ENCODE measurements around the gene GTPBP4.
A peak's percentile ranks its signal among the peaks of the same experiment; 100 is the strongest.
"Not testable (repeated sequence)": the region's sequence is repeated elsewhere in the genome, so short reads cannot be mapped to it uniquely, and the experiment has no call there.

GTPBP4 gene

GRCh38 chr10:1034758-1035157, 46.5 kb downstream of the GTPBP4 start:
- no peak for DNase-seq

GRCh38 chr10:1035201-1035600, 47.0 kb downstream of the GTPBP4 start:
- DNase-seq = no peak

GRCh38 chr10:1036341-1036791, 48.1 kb downstream of the GTPBP4 start:
- peak; percentile 48 to 60 for DNase-seq

GRCh38 chr10:1037098-1037497, 48.9 kb downstream of the GTPBP4 start:
- no peak for DNase-seq

GRCh38 chr10:1038769-1039168, 50.5 kb downstream of the GTPBP4 start:
- not testable (repeated sequence) for DNase-seq

- DNase-seq = no peak
Measured at GRCh38 chr10:1040133-1040532, 51.9 kb downstream of the GTPBP4 start.

GRCh38 chr10:1041514-1041913, 53.3 kb downstream of the GTPBP4 start:
- DNase-seq = no peak

- DNase-seq = peak in 1 of 2 experiments; percentile 40
Measured at GRCh38 chr10:1043532-1043995, 55.3 kb downstream of the GTPBP4 start.

- no peak for DNase-seq
Measured at GRCh38 chr10:1044146-1044545, 55.9 kb downstream of the GTPBP4 start.

GRCh38 chr10:1044964-1045363, 56.7 kb downstream of the GTPBP4 start:
- DNase-seq = no peak

GRCh38 chr10:1045415-1045814, 57.2 kb downstream of the GTPBP4 start:
- no peak for DNase-seq

GRCh38 chr10:1047937-1048336, 59.7 kb downstream of the GTPBP4 start:
- DNase-seq = peak in 1 of 2 experiments; percentile 41

GRCh38 chr10:1048349-1048731, 60.1 kb downstream of the GTPBP4 start:
- no peak for DNase-seq

GRCh38 chr10:1048732-1049424, 60.6 kb downstream of the GTPBP4 start, which contains the start of gene IDI1:
Gene IDI1, minus strand, starts transcription at chr10:1049119. Its CDS starts 116 bp downstream, at chr10:1049003.
- DNase-seq = peak; percentile 96 to 97

GRCh38 chr10:1049425-1049958, 61.3 kb downstream of the GTPBP4 start:
- DNase-seq = no peak

- DNase-seq = no peak
Measured at GRCh38 chr10:1050145-1050544, 61.9 kb downstream of the GTPBP4 start.

GRCh38 chr10:1050554-1050953, 62.3 kb downstream of the GTPBP4 start:
- DNase-seq = peak; percentile 54 to 56

- no peak for DNase-seq
Measured at GRCh38 chr10:1054684-1055083, 66.5 kb downstream of the GTPBP4 start.

- peak; percentile 89 to 92 for DNase-seq
Measured at GRCh38 chr10:1056326-1057105, 68.3 kb downstream of the GTPBP4 start, which contains the start of gene WDR37. Gene WDR37, plus strand, starts transcription at chr10:1056385. Its CDS starts 15,771 bp downstream, at chr10:1072156.

GRCh38 chr10:1057106-1057657, 68.9 kb downstream of the GTPBP4 start:
- DNase-seq = no peak

GRCh38 chr10:1058017-1058416, 69.8 kb downstream of the GTPBP4 start:
- no peak for DNase-seq

- no peak for DNase-seq
Measured at GRCh38 chr10:1059902-1060301, 71.7 kb downstream of the GTPBP4 start.
